ENCODE results near the gene CORO1C. TPM values are rescaled to one million over a fixed set of nuclear protein-coding genes. Genes with fewer than 3 reads are reported as not detected.

Gene CORO1C
- total RNA-seq, 1 experiment from 2014 or later = 138 TPM

GRCh38 chr12:108667349-108667748, 64.0 kb downstream of the CORO1C start:
- Histone ChIP-seq H3K9ac (ENCODE audit: low read length) (no peak overlapping the region), H3K4me3 (replicated peaks in 1 of 2; ENCODE audit: low read depth in 1 of 2, low read length in 2 of 2) (no peak overlapping the region), H2AFZ (ENCODE audit: low read depth, low read length, poor library complexity, severe bottlenecking) (no peak overlapping the region), H3K9me2 (ENCODE audit: insufficient read depth) (no peaks in the 10 kb centered on the region), H3K9me3 (ENCODE audit: control insufficient read depth in 1 of 2, insufficient read depth in 1 of 2, low read depth in 1 of 2, low read length in 2 of 2) (no peaks in the 10 kb centered on the region), H3K4me1 (ENCODE audit: control insufficient read depth in 1 of 2, insufficient read depth in 2 of 2, low read length in 2 of 2) (peaks cover 8 to 20% of the 10 kb centered on the region in 2 experiments), H3K27me3 (ENCODE audit: insufficient read depth, low read length) (no peaks in the 10 kb centered on the region), H3K79me2 (ENCODE audit: insufficient read depth, low read length) (peaks cover 37% of the 10 kb centered on the region), H3K27ac (ENCODE audit: low read depth, low read length) (no peak overlapping the region), H3K36me3 (ENCODE audit: control insufficient read depth in 1 of 2, insufficient read depth in 2 of 2, low read length in 2 of 2) (no peaks in the 10 kb centered on the region), H3K4me2 (ENCODE audit: low read length) (no peak overlapping the region), H4K20me1 (ENCODE audit: insufficient read depth) (no peaks in the 10 kb centered on the region)
- no TSS peak for BruUV-seq (replicated peaks)
- TF ChIP-seq RAD21 (IDR thresholded peaks at IDR 0.05; ENCODE audit: low read depth) (no peak), POLR2A (IDR thresholded peaks at IDR 0.05; ENCODE audit: borderline replicate concordance, extremely low read depth, insufficient read depth, insufficient read length) (no peak), ZNF274 (IDR thresholded peaks at IDR 0.05; ENCODE audit: low read depth, low read length) (no peak), CBX3 (IDR thresholded peaks at IDR 0.05; ENCODE audit: low read depth) (no peak), REST (IDR thresholded peaks at IDR 0.05; ENCODE audit: low read depth) (no peak), ATF3 (IDR thresholded peaks at IDR 0.05) (no peak), SIN3A (IDR thresholded peaks at IDR 0.05; ENCODE audit: low read depth) (no peak), ELF1 (IDR thresholded peaks at IDR 0.05; ENCODE audit: borderline replicate concordance, low read depth) (no peak), EGR1 (IDR thresholded peaks at IDR 0.05; ENCODE audit: low read depth) (no peak), ZBTB33 (IDR thresholded peaks at IDR 0.05; ENCODE audit: extremely low read depth, insufficient replicate concordance, low read length) (no peak), MAX (IDR thresholded peaks at IDR 0.05) (no peak), CEBPB (IDR thresholded peaks at IDR 0.05; ENCODE audit: low read depth) (no peak), ZFX (IDR thresholded peaks at IDR 0.05) (no peak), EZH2 (IDR thresholded peaks at IDR 0.05) (no peak), FOSL1 (IDR thresholded peaks at IDR 0.05; ENCODE audit: low read depth) (no peak), TCF7L2 (IDR thresholded peaks at IDR 0.05; ENCODE audit: borderline replicate concordance, extremely low read depth, insufficient read depth, insufficient read length) (no peak), JUND (IDR thresholded peaks at IDR 0.05) (no peak), SRF (IDR thresholded peaks at IDR 0.05; ENCODE audit: low read depth) (no peak), EZH2phosphoT487 (IDR thresholded peaks at IDR 0.05; ENCODE audit: borderline replicate concordance) (no peak), CTCF (IDR thresholded peaks at IDR 0.05 in 2 of 3, conservative IDR thresholded peaks at IDR 0.05 in 1 of 3; ENCODE audit: borderline replicate concordance in 1 of 3, insufficient read depth in 1 of 3, low read depth in 2 of 3, low read length in 2 of 3) (no peak)
- ChIA-PET RAD21 (ENCODE audit: low non-redundant PET in 1 of 2, low total read pairs in 2 of 2, uncharacterized antibody in 2 of 2, unreplicated experiment in 2 of 2) (no interaction called here), CTCF (interaction anchor here (0.6 to 1.6 kb wide), 3 partner anchors 136 to 283 kb away, joined by 3 to 9 read pairs (median 5); no protein-coding TSS in a partner anchor), POLR2A (no interaction called here)
- intact Hi-C loops (cut with micrococcal nuclease) = loop anchor here (5.0 kb wide), 1 partner anchor 65 kb away; the partner anchor contains the start of gene CORO1C
- DNase-seq (ENCODE audit: low read depth, low spot score) = no peak
- ATAC-seq = no peak

Measured in HCT116 (cell line).